OCI-LY3 (cell line): ENCODE results near the gene EPHB6.

ENCODE experiments used
- EZH2phosphoT487 ChIP-seq: fragments of 200-600 bp; shearing (Covaris generic); IDR thresholded peaks from 2 replicates; pipeline ENCODE4 v1.6.1; 2018; ENCODE audit warnings: antibody characterized with exemption, mixed run types, low read depth
- TF ChIP-seq, protein P1 (sequence below): fragments of 200-600, 300-600 bp; sonication (generic); IDR thresholded peaks from 2 replicates; pipeline ENCODE4 v1.5.1; 2014; ENCODE audit warnings: antibody characterized with exemption, low read length, low read depth

GRCh38 chr7:142855114-142855743 is 353 bp downstream of the EPHB6 start:
- TF ChIP-seq, protein P1, sequence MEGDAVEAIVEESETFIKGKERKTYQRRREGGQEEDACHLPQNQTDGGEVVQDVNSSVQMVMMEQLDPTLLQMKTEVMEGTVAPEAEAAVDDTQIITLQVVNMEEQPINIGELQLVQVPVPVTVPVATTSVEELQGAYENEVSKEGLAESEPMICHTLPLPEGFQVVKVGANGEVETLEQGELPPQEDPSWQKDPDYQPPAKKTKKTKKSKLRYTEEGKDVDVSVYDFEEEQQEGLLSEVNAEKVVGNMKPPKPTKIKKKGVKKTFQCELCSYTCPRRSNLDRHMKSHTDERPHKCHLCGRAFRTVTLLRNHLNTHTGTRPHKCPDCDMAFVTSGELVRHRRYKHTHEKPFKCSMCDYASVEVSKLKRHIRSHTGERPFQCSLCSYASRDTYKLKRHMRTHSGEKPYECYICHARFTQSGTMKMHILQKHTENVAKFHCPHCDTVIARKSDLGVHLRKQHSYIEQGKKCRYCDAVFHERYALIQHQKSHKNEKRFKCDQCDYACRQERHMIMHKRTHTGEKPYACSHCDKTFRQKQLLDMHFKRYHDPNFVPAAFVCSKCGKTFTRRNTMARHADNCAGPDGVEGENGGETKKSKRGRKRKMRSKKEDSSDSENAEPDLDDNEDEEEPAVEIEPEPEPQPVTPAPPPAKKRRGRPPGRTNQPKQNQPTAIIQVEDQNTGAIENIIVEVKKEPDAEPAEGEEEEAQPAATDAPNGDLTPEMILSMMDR, result no peak
- TF ChIP-seq EZH2phosphoT487, result no peak
